Activated naive CD4-positive, alpha-beta T cell treated with anti-CD3 and anti-CD28 coated beads, Interleukin-2, amount 10 ng/mL, durations not matched to agents 7 days and 5 days (primary cell): ENCODE measurements around the gene ADH1B.
"Not testable (repeated sequence)": the region's sequence is repeated elsewhere in the genome, so short reads cannot be mapped to it uniquely, and the experiment has no call there.

ENCODE experiments used
- CTCF ChIA-PET: fragments of 350-600 bp; sonication (Branson Sonifier 250); formaldehyde crosslinking; loops from one replicate; lab custom pipeline; 2021; ENCODE audit warnings: antibody characterized with exemption; lab: Charles Lee
- DNase-seq: peaks from one replicate; pipeline ENCODE4 v3.0.0-alpha.2; 2020
- H3K27ac Mint-ChIP-seq: one replicate; pipeline ENCODE4 v1.8.0; 2021; ENCODE audit warnings: mild to moderate bottlenecking, moderate library complexity, mixed read lengths
- H3K27me3 Mint-ChIP-seq: one replicate; pipeline ENCODE4 v1.8.0; 2021; ENCODE audit warnings: mild to moderate bottlenecking, mixed read lengths
- H3K36me3 Mint-ChIP-seq: one replicate; pipeline ENCODE4 v1.8.0; 2021; ENCODE audit warnings: mixed read lengths
- H3K4me1 Mint-ChIP-seq: one replicate; pipeline ENCODE4 v1.8.0; 2021; ENCODE audit warnings: mixed read lengths
- H3K4me3 Mint-ChIP-seq: one replicate; pipeline ENCODE4 v1.8.0; 2021; ENCODE audit warnings: mild to moderate bottlenecking, moderate library complexity, mixed read lengths
- H3K9me3 Mint-ChIP-seq: one replicate; pipeline ENCODE4 v1.8.0; 2021; ENCODE audit warnings: mixed read lengths

The ADH1B gene

GRCh38 chr4:99342624-99343023 is 21.4 kb upstream of the ADH1B start:
- H3K4me1 Mint-ChIP-seq, CTCF ChIA-PET, H3K36me3 Mint-ChIP-seq, H3K27ac Mint-ChIP-seq, H3K27me3 Mint-ChIP-seq, DNase-seq, H3K9me3 Mint-ChIP-seq, H3K4me3 Mint-ChIP-seq: not testable (repeated sequence)

GRCh38 chr4:99341426-99341825 is 20.2 kb upstream of the ADH1B start:
- Mint-ChIP-seq H3K27ac (no peak overlapping the region), H3K4me1 (no peaks in the 10 kb centered on the region), H3K9me3 (no peaks in the 10 kb centered on the region), H3K27me3 (no peaks in the 10 kb centered on the region), H3K4me3 (no peak overlapping the region), H3K36me3 (no peaks in the 10 kb centered on the region)
- CTCF ChIA-PET, result no interaction called here
- no peak for DNase-seq

GRCh38 chr4:99339172-99339571 is 18.0 kb upstream of the ADH1B start:
- Mint-ChIP-seq H3K9me3 (no peaks in the 10 kb centered on the region), H3K4me3 (no peak overlapping the region), H3K27ac (no peak overlapping the region), H3K27me3 (no peaks in the 10 kb centered on the region), H3K36me3 (no peaks in the 10 kb centered on the region), H3K4me1 (no peaks in the 10 kb centered on the region)
- CTCF ChIA-PET, result no interaction called here
- no peak for DNase-seq

- H3K27ac Mint-ChIP-seq, result no peak overlapping the region
- no peak for DNase-seq
- no peaks in the 10 kb centered on the region for H3K9me3 Mint-ChIP-seq
- no peaks in the 10 kb centered on the region for H3K36me3 Mint-ChIP-seq
- no peaks in the 10 kb centered on the region for H3K27me3 Mint-ChIP-seq
- H3K4me3 Mint-ChIP-seq, result no peak overlapping the region
- H3K4me1 Mint-ChIP-seq, result no peaks in the 10 kb centered on the region
- CTCF ChIA-PET, result no interaction called here
Observed at GRCh38 chr4:99336553-99336952, 15.4 kb upstream of the ADH1B start.

GRCh38 chr4:99334880-99335279 is 13.7 kb upstream of the ADH1B start:
- Mint-ChIP-seq H3K27me3 (no peaks in the 10 kb centered on the region), H3K27ac (no peak overlapping the region), H3K4me3 (no peak overlapping the region), H3K9me3 (no peaks in the 10 kb centered on the region), H3K4me1 (no peaks in the 10 kb centered on the region), H3K36me3 (no peaks in the 10 kb centered on the region)
- DNase-seq, result no peak
- CTCF ChIA-PET, result no interaction called here

GRCh38 chr4:99330648-99331047 is 9.4 kb upstream of the ADH1B start:
- DNase-seq, result no peak
- no peaks in the 10 kb centered on the region for H3K36me3 Mint-ChIP-seq
- no peaks in the 10 kb centered on the region for H3K9me3 Mint-ChIP-seq
- CTCF ChIA-PET, result no interaction called here
- no peak overlapping the region for H3K4me3 Mint-ChIP-seq
- no peaks in the 10 kb centered on the region for H3K27me3 Mint-ChIP-seq
- H3K27ac Mint-ChIP-seq, result no peak overlapping the region
- H3K4me1 Mint-ChIP-seq, result no peaks in the 10 kb centered on the region

- Mint-ChIP-seq H3K27ac (no peak overlapping the region), H3K4me1 (no peaks in the 10 kb centered on the region), H3K4me3 (no peak overlapping the region), H3K27me3 (no peaks in the 10 kb centered on the region), H3K9me3 (no peaks in the 10 kb centered on the region), H3K36me3 (no peaks in the 10 kb centered on the region)
- CTCF ChIA-PET, result no interaction called here
- DNase-seq, result no peak
Observed at GRCh38 chr4:99329876-99330275, 8.7 kb upstream of the ADH1B start.

GRCh38 chr4:99324979-99325378 is 3.8 kb upstream of the ADH1B start:
- DNase-seq, result no peak
- Mint-ChIP-seq H3K36me3 (no peaks in the 10 kb centered on the region), H3K27ac (no peak overlapping the region), H3K4me3 (no peak overlapping the region), H3K4me1 (no peaks in the 10 kb centered on the region), H3K9me3 (no peaks in the 10 kb centered on the region), H3K27me3 (peaks cover 3% of the 10 kb centered on the region)
- CTCF ChIA-PET, result no interaction called here

- Mint-ChIP-seq H3K9me3 (no peaks in the 10 kb centered on the region), H3K27me3 (peaks cover 3% of the 10 kb centered on the region), H3K27ac (peak overlapping the region; percentile 47), H3K4me1 (no peaks in the 10 kb centered on the region), H3K36me3 (no peaks in the 10 kb centered on the region), H3K4me3 (no peak overlapping the region)
- CTCF ChIA-PET, result no interaction called here
- DNase-seq, result no peak
Observed at GRCh38 chr4:99324361-99324760, 3.2 kb upstream of the ADH1B start.

- no peaks in the 10 kb centered on the region for H3K36me3 Mint-ChIP-seq
- no peak overlapping the region for H3K27ac Mint-ChIP-seq
- no peaks in the 10 kb centered on the region for H3K9me3 Mint-ChIP-seq
- DNase-seq, result no peak
- H3K4me1 Mint-ChIP-seq, result no peaks in the 10 kb centered on the region
- H3K27me3 Mint-ChIP-seq, result peaks cover 3% of the 10 kb centered on the region
- CTCF ChIA-PET, result no interaction called here
- no peak overlapping the region for H3K4me3 Mint-ChIP-seq
Observed at GRCh38 chr4:99323756-99324155, 2.6 kb upstream of the ADH1B start.

GRCh38 chr4:99317811-99318210 is 3.4 kb downstream of the ADH1B start:
- H3K9me3 Mint-ChIP-seq, H3K27me3 Mint-ChIP-seq, H3K36me3 Mint-ChIP-seq, H3K4me3 Mint-ChIP-seq, DNase-seq, H3K27ac Mint-ChIP-seq, H3K4me1 Mint-ChIP-seq, CTCF ChIA-PET: not testable (repeated sequence)

- DNase-seq, result no peak
- no peaks in the 10 kb centered on the region for H3K36me3 Mint-ChIP-seq
- no peak overlapping the region for H3K4me3 Mint-ChIP-seq
- H3K4me1 Mint-ChIP-seq, result no peaks in the 10 kb centered on the region
- H3K27ac Mint-ChIP-seq, result no peak overlapping the region
- no peaks in the 10 kb centered on the region for H3K9me3 Mint-ChIP-seq
- H3K27me3 Mint-ChIP-seq, result no peaks in the 10 kb centered on the region
- CTCF ChIA-PET, result interaction anchor here (0.7 kb wide), 1 partner anchor 25 kb away, joined by 3 read pairs; no protein-coding TSS in a partner anchor
Observed at GRCh38 chr4:99317354-99317753, 3.8 kb downstream of the ADH1B start.

GRCh38 chr4:99315839-99316238 is 5.4 kb downstream of the ADH1B start:
- Mint-ChIP-seq H3K4me1 (no peaks in the 10 kb centered on the region), H3K27ac (no peak overlapping the region), H3K36me3 (no peaks in the 10 kb centered on the region), H3K9me3 (no peaks in the 10 kb centered on the region), H3K4me3 (no peak overlapping the region), H3K27me3 (no peaks in the 10 kb centered on the region)
- DNase-seq, result no peak
- CTCF ChIA-PET, result no interaction called here

GRCh38 chr4:99314211-99314610 is 7.0 kb downstream of the ADH1B start:
- no peaks in the 10 kb centered on the region for H3K27me3 Mint-ChIP-seq
- no peak overlapping the region for H3K4me3 Mint-ChIP-seq
- no peaks in the 10 kb centered on the region for H3K36me3 Mint-ChIP-seq
- no peaks in the 10 kb centered on the region for H3K9me3 Mint-ChIP-seq
- no peaks in the 10 kb centered on the region for H3K4me1 Mint-ChIP-seq
- CTCF ChIA-PET, result interaction anchor here (1.0 kb wide), 1 partner anchor 18 kb away, joined by 3 read pairs; no protein-coding TSS in a partner anchor
- DNase-seq, result no peak
- no peak overlapping the region for H3K27ac Mint-ChIP-seq

- no peaks in the 10 kb centered on the region for H3K36me3 Mint-ChIP-seq
- H3K9me3 Mint-ChIP-seq, result no peaks in the 10 kb centered on the region
- H3K4me3 Mint-ChIP-seq, result no peak overlapping the region
- no peak overlapping the region for H3K27ac Mint-ChIP-seq
- CTCF ChIA-PET, result no interaction called here
- no peaks in the 10 kb centered on the region for H3K27me3 Mint-ChIP-seq
- H3K4me1 Mint-ChIP-seq, result no peaks in the 10 kb centered on the region
- no peak for DNase-seq
Observed at GRCh38 chr4:99310389-99310788, 10.8 kb downstream of the ADH1B start.
